ENCODE data around the gene ALCAM.

- TF ChIP-seq CTCF (IDR thresholded peaks at IDR 0.05; ENCODE audit: control extremely low read depth in 1 of 3, insufficient read depth in 1 of 3, low read depth in 1 of 3, low read length in 3 of 3) (no peak), CHD2 (IDR thresholded peaks at IDR 0.05; ENCODE audit: low read length) (no peak), TBP (IDR thresholded peaks at IDR 0.05; ENCODE audit: low read depth, low read length) (no peak), EGR1 (IDR thresholded peaks at IDR 0.05; ENCODE audit: borderline replicate concordance, low read depth, low read length) (no peak), SP1 (IDR thresholded peaks at IDR 0.05; ENCODE audit: low read depth, low read length) (no peak), CREB1 (IDR thresholded peaks at IDR 0.05) (no peak), SUZ12 (IDR thresholded peaks at IDR 0.05; ENCODE audit: low read length) (no peak), POLR2AphosphoS5 (IDR thresholded peaks at IDR 0.05; ENCODE audit: low read depth, low read length) (no peak)
Measured at GRCh38 chr3:105317841-105318240, 48.9 kb upstream of the ALCAM start.

Measured in H1 (cell line).